ENCODE results near the gene TMEM51.

DNA sequence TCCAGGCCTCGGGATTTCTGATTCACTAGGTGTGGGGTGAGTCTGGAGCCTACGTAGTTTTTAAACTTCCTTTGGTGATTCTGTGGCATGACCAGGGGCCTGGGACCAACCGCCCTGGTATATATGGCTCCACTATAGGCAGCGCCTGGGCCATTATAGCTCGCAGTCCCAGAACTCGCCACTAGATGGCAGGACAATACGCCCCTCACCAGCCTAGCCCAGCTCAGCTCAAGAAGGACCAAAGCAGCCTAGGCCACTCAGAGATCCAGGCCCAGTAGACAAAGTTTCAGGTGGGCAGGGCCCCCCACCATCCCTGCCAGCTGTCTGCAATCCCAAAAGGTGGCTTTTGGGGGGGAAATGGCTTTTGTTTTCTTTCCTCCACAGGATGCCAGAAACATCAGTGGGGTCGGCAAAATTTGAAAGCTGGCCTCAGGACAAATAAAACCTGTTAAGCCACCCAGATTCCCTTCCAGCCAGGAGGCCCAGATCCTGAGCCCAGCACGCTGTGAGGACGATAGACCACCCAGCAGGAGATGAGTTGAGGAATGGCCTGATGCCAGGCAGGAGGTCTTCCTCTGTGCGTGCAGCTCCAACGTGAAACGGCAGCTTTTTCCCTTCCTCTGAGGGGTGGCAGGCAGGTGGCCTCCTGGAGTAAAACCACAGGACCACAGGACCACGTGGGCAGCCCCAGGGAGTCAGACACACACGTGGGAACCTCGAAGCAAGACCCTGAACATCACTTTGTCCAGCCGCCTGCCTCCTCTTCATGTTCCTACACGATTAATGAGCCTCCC is 24.8 kb upstream of the TMEM51 start:
- TF ChIP-seq, protein P1, sequence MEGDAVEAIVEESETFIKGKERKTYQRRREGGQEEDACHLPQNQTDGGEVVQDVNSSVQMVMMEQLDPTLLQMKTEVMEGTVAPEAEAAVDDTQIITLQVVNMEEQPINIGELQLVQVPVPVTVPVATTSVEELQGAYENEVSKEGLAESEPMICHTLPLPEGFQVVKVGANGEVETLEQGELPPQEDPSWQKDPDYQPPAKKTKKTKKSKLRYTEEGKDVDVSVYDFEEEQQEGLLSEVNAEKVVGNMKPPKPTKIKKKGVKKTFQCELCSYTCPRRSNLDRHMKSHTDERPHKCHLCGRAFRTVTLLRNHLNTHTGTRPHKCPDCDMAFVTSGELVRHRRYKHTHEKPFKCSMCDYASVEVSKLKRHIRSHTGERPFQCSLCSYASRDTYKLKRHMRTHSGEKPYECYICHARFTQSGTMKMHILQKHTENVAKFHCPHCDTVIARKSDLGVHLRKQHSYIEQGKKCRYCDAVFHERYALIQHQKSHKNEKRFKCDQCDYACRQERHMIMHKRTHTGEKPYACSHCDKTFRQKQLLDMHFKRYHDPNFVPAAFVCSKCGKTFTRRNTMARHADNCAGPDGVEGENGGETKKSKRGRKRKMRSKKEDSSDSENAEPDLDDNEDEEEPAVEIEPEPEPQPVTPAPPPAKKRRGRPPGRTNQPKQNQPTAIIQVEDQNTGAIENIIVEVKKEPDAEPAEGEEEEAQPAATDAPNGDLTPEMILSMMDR (IDR thresholded peaks at IDR 0.05; ENCODE audit: insufficient read depth, low read length, poor library complexity, severe bottlenecking) = peak; percentile 87
- no peak for TF ChIP-seq EZH2phosphoT487 (conservative IDR thresholded peaks at IDR 0.05; ENCODE audit: low read length)
